ENCODE results near the gene CWF19L2. TPM values are rescaled to one million over a fixed set of nuclear protein-coding genes. Genes with fewer than 3 reads are reported as not detected.

Gene CWF19L2
- total and polyA plus RNA-seq, 2 experiments from 2014 or later, result 20.3 to 27.2 TPM

GRCh38 chr11:107359701-107360100, 97.9 kb downstream of the CWF19L2 start:
- Histone ChIP-seq H3K4me2 (no peak overlapping the region), H3K79me2 (replicated peaks; ENCODE audit: insufficient read depth) (no peaks in the 10 kb centered on the region), H3F3A (replicated peaks; ENCODE audit: low read depth) (no peaks in the 10 kb centered on the region), H2AFZ (no peak overlapping the region), H4K20me1 (replicated peaks; ENCODE audit: insufficient read depth) (no peaks in the 10 kb centered on the region), H3K9me2 (ENCODE audit: insufficient read depth) (no peaks in the 10 kb centered on the region), H3K27ac (ENCODE audit: low read depth) (no peak overlapping the region), H3K4me1 (ENCODE audit: insufficient read depth) (no peaks in the 10 kb centered on the region), H3K4me3 (no peak overlapping the region), H3K36me3 (ENCODE audit: insufficient read depth) (no peaks in the 10 kb centered on the region), H3K27me3 (ENCODE audit: insufficient read depth) (no peaks in the 10 kb centered on the region)
- H3K27ac Mint-ChIP-seq, result no peak overlapping the region
- peak; percentile 35 for DNase-seq (ENCODE audit: low spot score)
- TF ChIP-seq STAT1 (IDR thresholded peaks at IDR 0.05; ENCODE audit: unreplicated experiment), result no peak
- TF ChIP-seq ZNF114 (CRISPR knock-in tag; IDR thresholded peaks at IDR 0.05), result no peak
- TF ChIP-seq EZH2 (IDR thresholded peaks at IDR 0.05; ENCODE audit: low read depth, unreplicated experiment), result no peak
- no peak for TF ChIP-seq ZNF462 (CRISPR knock-in tag; IDR thresholded peaks at IDR 0.05)
- TF ChIP-seq POLR2AphosphoS5 (IDR thresholded peaks at IDR 0.05; ENCODE audit: low read depth), result no peak
- TF ChIP-seq CREB1 (CRISPR knock-in tag; IDR thresholded peaks at IDR 0.05; ENCODE audit: low read depth), result no peak
- TF ChIP-seq REST (IDR thresholded peaks at IDR 0.05; ENCODE audit: unreplicated experiment), result no peak
- H3K27me3 Mint-ChIP-seq (ENCODE audit: insufficient read depth, low read depth, poor library complexity), result peaks cover 5% of the 10 kb centered on the region
- peaks cover 3% of the 10 kb centered on the region; the same call in 2 of the 3 replicates for H3K9me3 Mint-ChIP-seq
- no peak overlapping the region for H3K4me3 Mint-ChIP-seq
- H3K36me3 Mint-ChIP-seq (ENCODE audit: low read depth), result peaks cover 6% of the 10 kb centered on the region
- ATAC-seq, result no peak
- H3K4me1 Mint-ChIP-seq, result peaks cover 3% of the 10 kb centered on the region; the same call in 2 of the 3 replicates

Measured in GM23338 (cell line).